Stomach (tissue), 4 donors: ENCODE results near the gene NKX1-2.

Experiments
- POLR2A ChIP-seq, 4 donors: fragments of 450-650 bp; IDR thresholded peaks; one replicate each; pipeline ENCODE4 v1.6.1; 2016; ENCODE audit warnings: antibody characterized with exemption in 4 of 4, control low read depth in 2 of 4, mild to moderate bottlenecking in 1 of 4, moderate library complexity in 1 of 4
- POLR2AphosphoS5 ChIP-seq, 3 donors: sonication (generic); formaldehyde crosslinking; IDR thresholded peaks; one replicate each; pipeline ENCODE4 v1.6.1; 2016; ENCODE audit warnings: antibody characterized with exemption in 3 of 3
- TF ChIP-seq, protein P1 (sequence below), 7 experiments: fragments of 450-650 bp in 4 of 7; fragments of 200-600 bp in 3 of 7; sonication (generic) in 3 of 7; IDR thresholded peaks; one replicate each; pipeline ENCODE4 v1.5.1; 2016 to 2019; ENCODE audit warnings: antibody characterized with exemption in 7 of 7, control low read depth in 2 of 7, mild to moderate bottlenecking in 1 of 7

DNA sequence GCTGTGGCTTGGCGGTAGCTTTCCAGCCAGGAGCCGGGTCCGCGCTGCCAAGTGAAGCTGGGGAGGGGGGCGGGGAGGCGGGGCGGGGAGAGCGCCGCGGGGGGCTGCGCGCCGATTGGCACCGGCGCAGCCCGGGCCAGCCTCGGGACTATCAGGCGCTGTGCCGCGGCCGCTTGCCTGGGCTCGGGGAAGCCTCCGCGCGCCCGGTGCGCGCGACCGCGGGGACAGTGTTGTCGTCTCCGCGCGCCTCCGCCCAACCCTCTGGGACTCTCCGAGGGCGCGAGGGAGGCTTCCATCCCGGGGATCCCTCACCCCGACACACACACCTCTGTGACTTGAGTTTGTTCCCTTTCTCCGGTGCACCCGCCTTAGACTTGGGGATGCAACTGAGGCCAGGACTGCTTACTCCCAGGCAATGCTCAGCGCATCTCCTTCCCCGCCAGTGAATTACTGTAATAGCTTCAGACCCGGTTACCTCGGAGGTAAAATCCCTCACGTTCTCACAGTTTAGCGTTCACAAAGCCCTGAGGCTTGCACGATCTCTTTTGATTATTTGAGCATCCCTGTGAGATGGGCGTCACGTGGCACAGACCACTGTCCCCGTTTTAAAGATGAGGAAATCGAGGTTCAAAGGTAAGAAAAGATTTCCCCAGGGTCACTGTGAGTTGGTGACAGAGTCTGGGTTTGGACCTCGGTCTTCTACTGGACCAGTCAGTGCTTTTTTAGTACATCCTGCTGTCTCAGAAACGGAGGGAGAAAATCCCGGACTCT, at the start of gene NKX1-2:
- TF ChIP-seq, protein P1, sequence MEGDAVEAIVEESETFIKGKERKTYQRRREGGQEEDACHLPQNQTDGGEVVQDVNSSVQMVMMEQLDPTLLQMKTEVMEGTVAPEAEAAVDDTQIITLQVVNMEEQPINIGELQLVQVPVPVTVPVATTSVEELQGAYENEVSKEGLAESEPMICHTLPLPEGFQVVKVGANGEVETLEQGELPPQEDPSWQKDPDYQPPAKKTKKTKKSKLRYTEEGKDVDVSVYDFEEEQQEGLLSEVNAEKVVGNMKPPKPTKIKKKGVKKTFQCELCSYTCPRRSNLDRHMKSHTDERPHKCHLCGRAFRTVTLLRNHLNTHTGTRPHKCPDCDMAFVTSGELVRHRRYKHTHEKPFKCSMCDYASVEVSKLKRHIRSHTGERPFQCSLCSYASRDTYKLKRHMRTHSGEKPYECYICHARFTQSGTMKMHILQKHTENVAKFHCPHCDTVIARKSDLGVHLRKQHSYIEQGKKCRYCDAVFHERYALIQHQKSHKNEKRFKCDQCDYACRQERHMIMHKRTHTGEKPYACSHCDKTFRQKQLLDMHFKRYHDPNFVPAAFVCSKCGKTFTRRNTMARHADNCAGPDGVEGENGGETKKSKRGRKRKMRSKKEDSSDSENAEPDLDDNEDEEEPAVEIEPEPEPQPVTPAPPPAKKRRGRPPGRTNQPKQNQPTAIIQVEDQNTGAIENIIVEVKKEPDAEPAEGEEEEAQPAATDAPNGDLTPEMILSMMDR (IDR thresholded peaks at IDR 0.05) = no peak
- TF ChIP-seq POLR2A (IDR thresholded peaks at IDR 0.05) (no peak), POLR2AphosphoS5 (IDR thresholded peaks at IDR 0.05) (no peak)
